Activated CD8-positive, alpha-beta memory T cell treated with anti-CD3 and anti-CD28 coated beads, Interleukin-2, amount 50 U/mL, for 24 hours (primary cell): ENCODE data around the gene EIF3I.
"Not testable (repeated sequence)": the region's sequence is repeated elsewhere in the genome, so short reads cannot be mapped to it uniquely, and the experiment has no call there.

Experiments used
- DNase-seq: peaks from one replicate; pipeline ENCODE4 v3.0.0-alpha.2; 2020; ENCODE audit errors: extremely low read depth

Gene EIF3I

DNA sequence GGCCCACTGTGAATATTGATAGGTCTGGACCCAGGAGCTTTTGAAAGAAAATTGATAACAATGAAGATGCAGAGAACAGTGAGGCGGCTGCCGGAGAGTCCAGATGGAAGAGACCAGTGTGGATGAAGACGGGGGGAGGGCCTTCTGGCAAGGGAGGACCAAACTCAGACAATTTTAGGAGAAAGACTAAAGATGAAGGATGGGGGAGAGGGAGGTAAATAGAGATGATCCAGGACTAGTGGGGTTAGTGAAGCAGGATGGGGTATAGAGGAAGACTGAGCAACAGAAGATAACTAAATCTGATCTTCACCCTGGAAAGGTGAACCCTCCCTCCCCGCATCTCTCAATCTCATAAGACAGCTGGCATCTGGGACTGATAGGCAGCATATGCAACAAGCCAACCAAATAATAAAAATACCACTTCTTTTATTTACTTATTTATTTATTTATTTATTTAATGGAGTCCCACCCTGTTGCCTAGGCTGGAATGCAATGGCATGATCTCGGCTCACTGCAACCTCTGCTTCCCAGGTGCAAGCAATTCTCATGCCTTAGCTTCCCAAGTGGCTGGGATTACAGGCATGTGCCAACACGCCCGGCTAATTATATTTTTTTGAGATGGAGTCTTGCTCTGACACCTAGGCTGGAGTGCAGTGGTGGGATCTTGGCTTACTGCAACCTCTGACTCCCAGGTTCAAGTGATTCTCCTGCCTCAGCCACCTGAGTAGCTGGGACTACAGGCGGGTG lies 10.5 kb downstream of the EIF3I start:
- DNase-seq = no peak

DNA sequence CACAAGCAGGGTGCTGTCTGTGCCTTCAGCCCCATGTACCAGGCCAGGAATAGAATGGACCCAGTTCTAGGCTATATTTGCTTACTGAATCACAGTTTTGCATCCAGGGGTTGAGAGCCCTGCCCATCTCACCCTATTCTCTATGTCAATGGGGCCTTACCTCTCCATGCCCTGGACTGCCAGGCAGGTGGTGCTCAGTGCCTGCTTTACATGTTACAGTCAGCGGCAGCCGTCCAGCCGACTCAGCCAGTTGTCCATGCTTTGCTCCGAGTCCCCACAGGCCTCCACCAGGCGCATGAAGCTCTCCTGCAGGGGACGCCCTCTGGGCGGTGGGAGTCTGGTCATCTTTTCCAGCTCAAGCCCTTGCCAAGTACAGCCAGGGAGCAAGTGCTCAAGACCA lies 12.6 kb downstream of the EIF3I start:
- no peak for DNase-seq

DNA sequence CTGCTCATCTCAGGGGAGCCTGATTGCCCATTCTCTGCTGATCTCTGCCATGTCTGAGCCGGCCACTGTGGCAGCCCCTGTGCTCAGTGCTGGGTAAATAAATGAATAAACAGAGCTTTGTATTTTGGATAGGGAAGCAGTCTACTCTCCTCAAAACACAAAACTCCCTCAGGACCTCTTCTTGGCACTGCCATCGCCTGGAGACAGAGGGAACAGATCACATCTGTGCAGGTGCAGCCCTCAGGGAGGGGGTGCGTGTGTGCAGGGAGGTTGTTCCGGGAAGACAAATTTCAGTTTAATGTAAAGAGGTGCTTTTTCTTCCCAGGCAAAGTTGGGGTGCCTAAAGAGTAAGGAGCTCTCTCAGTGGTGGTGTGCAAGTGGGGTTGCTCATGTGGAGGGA lies 17.1 kb downstream of the EIF3I start:
- no peak for DNase-seq

DNA sequence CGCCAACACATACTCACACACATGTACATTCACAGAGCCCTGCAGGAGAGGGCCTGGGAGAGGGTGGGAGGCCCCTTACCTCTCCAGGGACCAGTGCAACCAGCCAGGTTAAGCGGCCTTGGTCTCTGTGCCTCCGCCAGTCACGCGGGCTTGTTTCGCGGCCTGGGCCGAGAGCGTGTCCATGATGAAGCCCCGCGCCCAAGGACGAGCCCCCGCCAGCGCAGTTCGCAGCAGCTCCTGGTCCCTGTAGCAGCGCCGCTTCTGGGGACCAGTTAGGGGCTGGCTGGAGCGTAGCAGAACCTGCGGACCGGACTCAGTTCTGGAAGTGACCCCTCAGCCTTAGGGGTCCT lies 17.6 kb downstream of the EIF3I start:
- no peak for DNase-seq

DNA sequence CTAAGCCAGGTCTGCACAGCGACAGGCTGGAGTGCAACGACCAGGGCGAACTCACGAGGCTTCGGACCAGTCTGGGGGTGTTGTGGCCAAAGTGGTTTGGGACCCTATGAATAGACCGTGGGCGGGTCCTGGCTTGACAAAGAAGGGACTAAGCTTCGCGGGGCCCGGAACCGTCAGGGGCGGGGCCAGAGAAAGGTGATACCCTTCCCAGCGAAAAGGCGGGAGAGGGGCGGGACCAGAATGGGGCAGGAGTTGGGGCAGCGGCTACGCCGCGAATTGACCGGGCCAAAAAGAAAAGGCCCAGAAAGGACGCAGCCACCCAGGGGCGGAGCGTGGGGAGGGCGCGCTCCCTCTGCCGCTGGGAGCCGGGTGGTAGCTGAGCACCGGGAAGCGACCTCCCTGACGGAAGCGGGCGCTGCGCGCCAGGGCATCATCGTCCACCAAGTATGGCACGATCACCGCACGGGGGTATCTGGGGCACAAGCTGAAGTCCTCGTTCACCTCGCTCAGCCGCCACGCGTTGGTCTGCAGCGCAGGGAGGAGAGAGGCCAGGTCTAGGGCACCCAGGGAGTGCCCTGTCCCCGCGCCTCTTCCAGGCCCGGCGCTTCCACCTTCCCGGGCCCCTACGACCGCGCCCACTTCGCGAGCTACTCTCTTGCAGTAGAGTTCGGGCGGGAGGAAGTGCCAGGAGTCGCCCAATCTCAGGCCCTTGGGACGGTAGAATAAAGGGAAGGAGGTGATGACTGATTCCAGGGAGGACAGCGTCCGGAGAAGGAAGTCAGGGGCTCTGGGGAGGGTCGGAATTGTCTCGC lies 18.1 kb downstream of the EIF3I start:
- no peak for DNase-seq

DNA sequence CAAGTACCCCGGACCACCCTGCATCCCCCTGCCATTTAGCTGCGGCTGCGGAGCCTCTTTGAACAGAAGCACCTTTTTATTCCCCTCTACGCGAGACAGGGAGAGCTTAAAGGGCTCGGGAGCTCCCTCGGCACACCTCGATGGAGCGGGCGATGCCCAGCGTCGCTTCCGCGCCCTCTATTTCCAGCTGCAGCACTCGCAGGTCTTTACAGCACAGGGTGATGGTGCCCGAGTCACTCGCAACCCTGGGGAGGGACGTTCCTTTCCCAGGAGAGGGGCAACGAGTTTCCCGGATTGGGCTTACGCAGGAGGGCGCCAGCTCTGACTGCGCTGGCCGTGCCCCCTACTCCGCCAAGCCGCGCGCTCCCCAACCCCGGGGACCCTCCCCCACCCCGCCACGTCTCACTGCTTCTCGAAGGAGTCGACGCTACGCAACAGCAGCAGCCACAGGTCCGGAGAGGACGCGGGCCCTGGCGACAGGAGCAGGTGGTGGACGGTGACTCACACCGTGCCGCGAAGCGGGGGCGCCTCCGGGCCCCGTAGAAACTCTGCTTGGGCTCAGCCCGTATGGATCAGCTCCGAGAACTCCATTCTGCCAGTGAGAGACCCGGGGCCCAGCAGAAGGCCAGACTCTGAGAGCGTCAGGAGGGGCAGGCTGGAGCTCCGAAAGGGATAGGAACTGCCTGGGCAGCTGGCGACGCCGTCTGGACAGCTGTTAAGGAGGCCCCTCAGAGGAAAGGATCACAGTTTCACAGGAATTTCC lies 19.0 kb downstream of the EIF3I start:
- DNase-seq = no peak

DNA sequence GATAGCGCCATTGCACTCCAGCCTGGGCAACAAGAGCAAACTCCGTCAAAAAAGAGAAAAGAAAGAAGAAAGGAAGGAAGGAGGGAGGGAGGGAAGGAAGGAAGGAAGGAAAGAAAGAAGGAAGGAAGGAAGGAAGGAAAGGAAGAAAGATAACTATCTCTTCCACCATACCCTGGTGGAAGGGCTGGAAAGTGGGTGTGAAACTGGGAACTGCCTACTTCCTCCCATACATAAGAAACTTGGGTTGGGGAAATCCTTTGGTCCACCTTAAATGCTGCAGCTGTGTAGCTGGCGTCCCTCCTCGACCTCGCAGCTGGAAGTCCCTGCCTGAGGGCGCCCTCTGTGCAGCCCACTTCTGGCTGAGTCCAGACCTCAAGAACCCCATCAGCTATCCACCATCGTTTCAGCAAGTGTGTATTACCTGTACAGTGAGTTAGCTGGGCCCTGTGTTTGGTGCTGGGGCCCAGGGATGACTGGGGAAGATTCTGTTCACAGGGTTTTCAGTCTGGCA lies 20.2 kb downstream of the EIF3I start:
- DNase-seq = no peak

DNA sequence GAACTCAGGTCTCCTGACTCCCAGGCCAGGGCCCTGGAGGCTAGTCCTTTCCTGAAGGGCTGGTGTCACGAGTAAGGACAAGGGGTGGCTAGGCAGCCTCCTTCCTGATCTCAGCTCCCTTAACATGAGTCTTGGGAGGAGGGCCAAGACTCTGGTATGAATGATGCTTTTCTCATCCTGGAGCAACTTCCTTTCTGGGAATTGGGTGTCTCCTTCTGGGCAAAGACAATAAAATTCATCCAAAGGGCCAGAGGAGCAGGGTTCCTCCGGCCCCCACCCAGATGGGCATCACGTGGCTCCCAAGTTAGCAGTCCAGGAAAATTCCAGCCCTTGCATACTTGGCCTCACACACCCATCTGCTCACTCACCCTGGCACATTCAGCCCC lies 24.7 kb downstream of the EIF3I start, which contains the start of gene FAM167B:
FAM167B (plus strand) TSS at position 335 of the 386 bp plus-strand sequence. CDS start 200 bp downstream, outside the sequence.
- DNase-seq = no peak

DNA sequence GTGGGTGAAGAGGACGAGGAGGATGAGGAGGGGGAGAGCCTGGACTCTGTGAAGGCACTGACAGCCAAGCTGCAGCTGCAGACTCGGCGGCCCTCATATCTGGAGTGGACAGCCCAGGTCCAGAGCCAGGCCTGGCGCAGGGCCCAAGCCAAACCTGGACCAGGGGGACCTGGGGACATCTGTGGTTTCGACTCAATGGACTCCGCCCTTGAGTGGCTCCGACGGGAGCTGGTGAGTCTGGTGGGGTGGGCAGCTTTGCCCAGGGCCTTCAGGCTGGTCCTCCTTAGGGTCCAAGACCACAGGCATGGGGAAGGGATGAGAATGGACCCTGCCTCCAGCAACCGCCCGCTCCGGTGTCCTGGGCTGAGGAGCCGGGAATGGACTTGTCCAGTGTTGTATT lies 25.2 kb downstream of the EIF3I start:
- DNase-seq = no peak

DNA sequence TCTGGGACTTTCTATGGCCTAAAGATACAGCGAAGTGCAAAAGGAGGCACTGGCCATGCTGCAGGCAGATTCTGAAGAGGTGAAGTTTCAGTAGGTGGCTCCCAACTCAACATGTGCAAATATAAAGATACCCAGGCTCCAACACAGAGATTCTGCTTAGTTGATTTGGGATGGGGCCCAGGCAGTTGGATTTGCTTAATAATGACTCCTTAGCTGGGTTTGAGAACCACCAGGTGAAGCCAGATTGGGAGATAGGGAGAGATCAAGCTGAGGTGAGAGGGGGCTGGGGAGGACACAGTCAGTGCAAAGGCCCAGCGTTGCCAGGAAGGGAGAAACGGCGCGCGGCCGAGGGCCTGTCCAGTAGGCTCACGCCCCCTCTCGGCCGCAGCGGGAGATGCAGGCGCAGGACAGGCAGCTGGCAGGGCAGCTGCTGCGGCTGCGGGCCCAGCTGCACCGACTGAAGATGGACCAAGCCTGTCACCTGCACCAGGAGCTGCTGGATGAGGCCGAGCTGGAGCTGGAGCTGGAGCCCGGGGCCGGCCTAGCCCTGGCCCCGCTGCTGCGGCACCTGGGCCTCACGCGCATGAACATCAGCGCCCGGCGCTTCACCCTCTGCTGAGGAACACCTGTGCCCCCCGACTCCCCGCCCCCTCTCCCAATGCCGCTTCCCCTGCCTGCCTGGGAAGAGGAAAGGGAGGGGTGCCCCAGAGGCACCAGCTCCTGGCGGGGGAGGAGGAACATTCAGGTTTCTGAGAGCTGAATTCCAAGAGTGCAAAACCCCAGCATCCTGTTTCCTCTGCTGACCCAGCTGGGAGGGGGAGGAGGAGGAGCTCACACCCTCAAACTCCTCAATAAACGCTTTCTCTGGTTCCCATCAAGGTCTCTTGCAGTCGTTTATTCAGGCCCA lies 26.0 kb downstream of the EIF3I start:
- DNase-seq = peak; percentile 51

DNA sequence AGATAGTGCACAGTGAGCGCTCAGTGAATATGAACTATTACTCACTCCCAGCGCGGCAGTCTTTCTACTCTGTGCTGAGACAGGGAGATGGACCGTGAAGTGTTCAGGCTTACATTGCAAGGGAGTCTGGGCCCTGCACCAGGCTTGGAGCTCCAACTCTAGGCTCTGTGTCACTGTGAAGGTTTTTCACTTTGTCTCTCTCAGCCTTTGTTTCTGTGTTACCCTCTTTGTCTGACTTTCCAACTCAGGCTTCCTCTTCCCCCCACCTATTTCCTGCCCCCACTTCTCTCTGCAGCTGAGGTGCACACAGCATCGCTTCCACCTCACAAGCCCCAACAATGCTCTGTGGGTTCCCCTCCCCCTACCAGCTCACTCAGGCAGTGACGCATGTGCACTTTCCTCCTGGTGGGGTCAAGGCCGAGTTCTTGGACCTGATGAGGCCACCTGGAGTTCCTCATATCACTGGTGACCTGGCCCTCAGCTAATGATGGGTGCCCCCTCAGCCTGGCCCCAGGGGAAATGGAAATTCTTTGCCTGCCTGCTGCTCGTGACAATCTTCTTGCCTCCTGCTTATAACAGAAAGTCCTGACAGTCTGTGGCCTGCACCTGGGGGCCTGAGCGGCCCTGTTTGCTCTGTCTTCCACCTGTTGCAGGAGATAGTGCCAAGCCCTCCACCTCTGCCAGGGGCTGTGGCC lies 27.8 kb downstream of the EIF3I start:
- DNase-seq = peak; percentile 65

DNA sequence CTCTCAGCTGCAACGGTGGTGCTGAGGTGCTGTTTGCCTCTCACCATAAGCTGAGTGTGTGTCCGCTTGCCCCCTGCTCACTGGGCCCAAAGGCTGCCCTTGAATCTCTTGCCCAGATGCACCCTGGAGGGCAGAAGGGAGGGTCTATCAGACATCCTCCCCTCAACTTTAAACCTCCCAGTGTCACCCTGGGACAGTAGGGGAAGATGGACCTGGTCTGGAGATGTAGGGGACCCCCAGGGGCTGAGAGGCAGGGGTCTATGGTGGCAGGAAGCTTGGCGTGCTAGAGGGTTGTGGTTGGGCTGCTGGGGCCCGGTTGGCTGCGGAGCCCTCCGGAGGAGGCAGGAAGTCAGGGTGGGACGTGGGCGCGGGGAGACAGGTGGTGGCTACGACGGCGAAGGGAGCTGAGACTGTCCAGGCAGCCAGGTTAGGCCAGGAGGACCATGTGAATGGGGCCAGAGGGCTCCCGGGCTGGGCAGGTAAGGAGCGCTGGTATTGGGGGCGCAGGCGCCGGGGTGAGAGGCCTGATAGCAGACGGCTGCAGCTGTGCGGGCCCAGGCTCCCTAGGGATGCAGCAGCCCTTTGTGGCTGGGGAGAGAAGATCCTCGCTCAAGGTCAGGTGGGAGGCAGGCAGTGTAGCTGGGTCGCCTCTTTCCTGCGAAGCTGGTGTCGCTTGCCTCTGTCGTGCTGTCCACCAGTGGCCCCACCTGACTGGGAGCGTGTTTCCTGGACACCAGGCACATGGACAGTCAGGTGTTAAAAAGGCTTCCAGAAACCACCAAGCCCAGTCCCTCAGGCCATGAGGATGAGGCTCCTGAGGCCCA lies 28.9 kb downstream of the EIF3I start, which contains the start of gene LCK:
LCK (plus strand) TSS at position 373 of the 824 bp plus-strand sequence. CDS start 23,065 bp downstream, outside the sequence.
- no peak for DNase-seq

DNA sequence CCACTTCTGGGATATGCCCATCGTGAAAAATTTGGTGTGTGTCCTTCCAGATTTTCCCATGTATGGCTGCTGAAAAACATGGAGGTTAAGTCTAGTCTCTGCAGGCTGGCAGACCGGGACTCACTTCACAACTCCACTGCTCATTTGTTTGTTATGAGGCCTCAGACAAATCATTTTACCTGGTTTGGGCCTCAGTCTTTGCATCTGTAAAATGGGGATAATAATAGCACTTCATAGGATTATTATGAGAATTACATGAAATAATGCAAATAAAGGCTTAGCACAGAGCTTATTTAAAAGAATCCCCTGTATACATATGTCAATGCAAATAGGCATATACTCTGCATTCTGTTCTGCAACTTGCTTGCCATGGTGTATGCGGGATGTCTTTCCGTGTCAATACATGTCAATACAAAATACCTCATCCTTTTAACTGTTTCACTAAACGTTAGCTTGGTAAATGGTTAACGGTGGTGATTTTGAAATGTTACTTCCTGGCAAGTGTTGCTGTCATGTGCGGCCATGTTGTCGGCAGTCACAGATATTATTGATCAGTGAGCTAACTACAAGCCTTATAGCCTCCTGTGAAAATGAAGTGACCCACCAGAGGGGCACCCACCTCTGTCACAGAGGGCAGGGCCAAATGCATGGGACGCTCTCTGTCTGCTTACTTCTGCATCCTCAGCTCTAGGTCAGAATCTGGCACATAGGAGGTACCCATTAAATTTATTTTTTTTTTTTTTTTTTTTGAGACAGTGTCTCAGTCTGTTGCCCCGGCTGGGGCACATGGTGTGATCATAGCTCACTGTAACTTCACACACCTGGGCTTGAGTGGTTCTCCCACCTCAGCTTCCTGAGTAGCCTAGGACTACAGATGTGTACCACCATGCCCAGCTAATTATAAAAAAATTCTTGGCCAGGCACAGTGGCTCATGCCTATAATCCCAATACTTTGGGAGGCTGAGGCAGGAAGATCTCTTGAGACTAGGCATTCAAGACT lies 33.2 kb downstream of the EIF3I start:
- no peak for DNase-seq

DNA sequence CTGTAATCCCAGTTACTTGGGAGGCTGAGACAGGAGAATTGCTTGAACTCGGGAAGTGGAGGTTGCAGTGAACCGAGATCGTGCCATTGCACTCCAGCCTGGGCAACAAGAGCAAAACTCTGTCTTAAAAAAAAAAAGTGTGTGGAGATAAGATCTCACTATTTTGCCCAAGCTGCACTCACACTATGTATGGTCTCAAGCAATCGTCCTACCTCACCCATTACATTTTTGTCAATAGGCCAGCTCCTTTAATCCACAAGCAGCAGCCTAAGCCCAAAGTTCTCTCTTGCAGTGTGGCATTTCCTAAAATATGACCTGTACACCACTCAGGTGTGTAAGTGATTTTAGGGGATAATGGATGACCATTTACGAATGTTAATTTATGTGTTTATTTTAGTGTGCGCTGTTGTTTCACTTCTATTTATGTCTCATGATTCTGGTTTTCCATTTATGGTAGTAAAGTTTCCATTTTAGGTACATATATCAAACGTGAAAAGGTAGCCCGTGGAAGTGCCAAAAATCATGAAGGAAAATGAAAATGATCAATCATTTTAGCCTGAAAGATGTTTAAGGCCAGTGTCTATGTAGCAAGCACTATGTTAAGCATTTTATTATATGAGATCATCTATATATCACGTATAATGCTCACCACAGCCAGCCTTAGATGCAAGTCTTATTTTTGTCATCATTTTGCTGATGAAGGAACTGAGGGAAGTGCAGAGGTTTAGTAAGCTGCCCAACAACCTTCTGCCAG lies 34.4 kb downstream of the EIF3I start:
- DNase-seq = no peak

DNA sequence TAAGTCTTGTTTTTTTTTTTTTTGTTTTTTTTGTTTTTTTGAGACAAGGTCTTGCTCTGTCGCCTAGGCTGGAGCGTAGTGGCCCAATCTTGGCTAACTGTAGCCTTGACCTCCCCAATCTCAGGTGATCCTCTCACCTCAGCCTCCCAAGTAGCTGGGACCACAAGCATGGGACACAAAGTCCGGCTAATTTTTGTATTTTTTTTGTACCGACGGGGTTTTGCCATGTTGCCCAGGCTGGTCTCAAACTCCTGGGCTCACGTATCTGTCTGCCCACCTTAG lies 35.0 kb downstream of the EIF3I start:
- no peak for DNase-seq

DNA sequence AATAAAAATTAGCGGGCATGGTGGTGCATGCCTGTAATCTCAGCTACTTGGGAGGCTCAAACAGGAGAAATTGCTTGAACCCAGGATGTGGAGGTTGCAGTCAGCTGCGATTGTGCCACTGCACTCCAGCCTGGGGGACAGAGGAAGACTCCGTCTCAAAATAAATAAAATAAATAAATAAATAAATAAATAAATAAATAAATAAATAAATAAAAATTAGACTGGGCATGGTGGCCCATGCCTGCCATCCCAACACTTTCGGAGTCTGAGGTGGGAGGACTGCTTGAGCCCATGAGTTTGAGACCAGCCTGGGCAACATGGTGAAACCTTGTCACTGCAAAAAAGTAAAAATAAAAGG lies 41.0 kb downstream of the EIF3I start:
- not testable (repeated sequence) for DNase-seq

DNA sequence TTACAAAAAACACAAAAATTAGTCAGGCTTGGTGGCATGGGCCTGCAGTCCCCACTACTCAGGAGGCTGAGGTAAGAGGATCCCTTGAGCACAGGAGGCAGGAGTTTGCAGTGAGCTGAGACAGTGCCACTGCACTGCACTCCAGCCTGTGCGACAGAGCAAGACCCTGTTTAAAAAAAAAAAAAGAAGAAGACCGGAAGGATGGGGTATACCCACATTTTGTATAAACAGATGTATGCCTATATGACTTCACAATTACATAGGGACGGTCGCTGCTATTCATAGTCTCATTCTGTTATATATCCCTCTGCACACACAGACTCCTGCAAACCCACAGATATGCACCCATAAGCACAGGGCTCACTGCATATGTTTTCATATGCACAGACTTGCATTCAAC lies 41.5 kb downstream of the EIF3I start:
- DNase-seq = no peak

DNA sequence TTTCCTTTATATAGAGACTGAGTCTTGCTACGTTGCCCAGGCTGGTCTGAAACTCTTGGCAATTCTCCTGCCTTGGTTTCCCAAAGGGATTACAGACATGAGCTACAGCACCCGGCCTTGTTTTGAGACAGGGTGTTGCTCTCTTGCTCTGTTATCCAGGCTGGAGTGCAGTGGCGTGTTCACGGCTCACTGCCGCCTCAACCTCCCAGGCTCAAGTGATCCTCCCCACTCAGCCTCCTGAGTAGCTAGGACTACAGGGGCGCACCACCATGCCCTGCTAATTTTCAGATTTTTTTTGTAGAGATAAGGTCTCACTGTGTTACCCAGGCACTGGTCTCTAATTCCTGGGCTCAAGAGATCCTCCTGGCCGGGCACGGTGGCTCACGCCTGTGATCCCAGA lies 43.6 kb downstream of the EIF3I start:
- DNase-seq = no peak
